Right cardiac atrium (tissue), 5 donors: ENCODE measurements around the gene EHD4. TPM values are rescaled to one million over a fixed set of nuclear protein-coding genes. Genes with fewer than 3 reads are reported as not detected.
A peak's percentile ranks its signal among the peaks of the same experiment; 100 is the strongest.

Source experiments
- ATAC-seq, 2 donors: fragments of 200-7000 bp; cut with Tn5 transposase; one replicate each; pipeline versions ENCODE4 v1.8.0 to v1.9.1; 2020; ENCODE audit warnings: moderate library complexity in 2 of 2, mild to moderate bottlenecking in 1 of 2
- DNase-seq, 3 donors: peaks; one replicate each; pipeline ENCODE4 v3.0.0-alpha.2; 2020
- H3K27ac ChIP-seq: one replicate; pipeline ENCODE4 v1.5.1; 2013; ENCODE audit warnings: mild to moderate bottlenecking, low read length, control low read depth, moderate library complexity
- H3K27me3 ChIP-seq: one replicate; pipeline ENCODE4 v1.6.1; 2013; ENCODE audit not compliant: control insufficient read depth, insufficient read depth
- H3K4me1 ChIP-seq: one replicate; pipeline ENCODE4 v1.6.1; 2013; ENCODE audit warnings: low read length; ENCODE audit not compliant: control insufficient read depth, insufficient read depth
- H3K4me3 ChIP-seq: one replicate; pipeline ENCODE4 v1.5.1; 2013; ENCODE audit warnings: low read length, control low read depth
- H3K9me3 ChIP-seq: one replicate; pipeline ENCODE4 v1.6.1; 2013; ENCODE audit warnings: low read length; ENCODE audit not compliant: control insufficient read depth
- WGBS: extraction: QIAGEN DNeasy Blood & Tissue Kit; methylation state at CpG from one replicate; pipeline ENCODE4 v1.1.7; 2013; 5-methylcytosine and 5-hydroxymethylcytosine counted together
- intact Hi-C, 4 donors: fragments of 100-400 bp; cut with DNase I; formaldehyde crosslinking; loops; one replicate each; pipeline versions ENCODE4 v1.11.0 to v1.14.0; 2022 to 2023
- polyA plus RNA-seq: library from polyadenylated mRNA; stranded (reverse); fragments of 200-250 nt; gene quantifications from one replicate; pipeline ENCODE4 v1.2.3, GENCODE V29; 2013
- total RNA-seq, 4 donors: library from RNA; stranded (reverse); fragmentation: NEBNext Ultra II Directional; extraction: Animal tissue kit (Norgen Biotek cat#: 25700); gene quantifications; one replicate each; pipeline ENCODE4 v1.2.1, GENCODE V29; 2021
- donor health status: healthy with polysubstance abuse.
- donor health status: DM: no; HTN: yes; CAD: no.
- donor health status: DM: no; HTN: no; CAD: no.
- donor health status: DM: no; HTN: yes; CAD: no; lungs with severe emphysema.
- donor health status: DM: yes; HTN: yes; CAD: no.

The EHD4 gene
- total and polyA plus RNA-seq, 5 donors, result 26.3 to 37.4 (median 33.3) TPM

GRCh38 chr15:41883484-41883825 is 88.9 kb downstream of the EHD4 start:
- no peak overlapping the region for H3K4me3 ChIP-seq
- H3K27me3 ChIP-seq, result no peaks in the 10 kb centered on the region
- intact Hi-C loops, result no loop called here
- H3K4me1 ChIP-seq, result no peaks in the 10 kb centered on the region
- 92% methylated on average over 2 of the region's 2 CpGs for whole genome bisulfite sequencing
- peak in 1 of 3 donors; percentile 2 for DNase-seq
- H3K9me3 ChIP-seq, result no peaks in the 10 kb centered on the region
- no peak for ATAC-seq
- no peak overlapping the region for H3K27ac ChIP-seq

DNA sequence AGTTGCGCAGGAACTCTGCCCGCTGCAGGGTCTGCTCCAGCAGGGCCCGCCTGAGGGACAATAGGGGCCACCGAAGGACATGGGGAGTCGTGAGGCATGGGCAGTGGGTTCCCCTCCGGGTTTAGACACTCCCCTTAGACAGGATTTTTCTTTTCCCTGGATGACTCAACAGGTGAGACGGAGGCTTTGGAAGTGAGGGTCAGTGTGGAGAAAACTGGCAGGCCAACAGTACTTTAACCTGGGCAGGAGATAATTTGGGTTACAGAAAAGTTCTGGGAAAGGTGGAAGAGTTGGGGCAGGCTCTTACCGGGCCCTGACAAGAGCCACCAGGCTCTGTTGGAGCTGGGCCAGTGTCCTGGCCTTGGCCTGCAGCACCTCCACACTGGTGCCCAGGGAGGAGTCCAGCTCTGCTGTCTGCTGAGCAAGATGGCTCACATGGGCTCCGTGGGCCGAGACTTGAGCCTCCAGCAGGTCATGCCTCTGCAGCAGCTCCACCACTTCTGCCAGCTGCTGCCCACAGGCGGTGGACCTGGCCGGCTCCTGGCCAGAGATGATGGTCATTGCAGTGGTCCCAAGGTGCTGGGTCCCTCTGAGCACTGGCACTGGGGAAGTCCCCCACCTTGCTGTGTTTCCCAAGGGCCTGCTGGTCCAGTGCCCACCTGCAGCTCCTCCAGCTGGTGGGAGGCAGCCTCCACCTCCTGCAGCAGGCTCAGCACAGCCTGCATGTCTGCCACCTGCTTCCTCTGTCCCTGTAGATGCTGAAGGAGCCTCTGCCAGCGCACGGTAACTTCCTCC is 89.5 kb downstream of the EHD4 start:
- no peaks in the 10 kb centered on the region for H3K27me3 ChIP-seq
- ATAC-seq (no peak), DNase-seq (peak in 1 of 3 donors; percentile 49)
- no peaks in the 10 kb centered on the region for H3K9me3 ChIP-seq
- WGBS, result 52% methylated on average over 14 of the region's 14 CpGs
- peak overlapping the region; percentile 38 for H3K27ac ChIP-seq
- no peaks in the 10 kb centered on the region for H3K4me1 ChIP-seq
- no peak overlapping the region for H3K4me3 ChIP-seq
- intact Hi-C loops, result no loop called here

GRCh38 chr15:41881920-41882688 is 90.3 kb downstream of the EHD4 start:
- intact Hi-C loops, result no loop called here
- H3K27me3 ChIP-seq, result no peaks in the 10 kb centered on the region
- peak overlapping the region; percentile 31 for H3K4me3 ChIP-seq
- peak overlapping the region; percentile 38 for H3K27ac ChIP-seq
- ATAC-seq, result peak; percentile 42 to 44
- no peaks in the 10 kb centered on the region for H3K9me3 ChIP-seq
- peak in 2 of 3 donors; percentile 78 to 83 for DNase-seq
- no peaks in the 10 kb centered on the region for H3K4me1 ChIP-seq
- 11% methylated on average over 81 of the region's 81 CpGs for WGBS

GRCh38 chr15:41881550-41881919 is 90.8 kb downstream of the EHD4 start:
- Histone ChIP-seq H3K4me1 (no peaks in the 10 kb centered on the region), H3K27me3 (no peaks in the 10 kb centered on the region), H3K27ac (peak overlapping the region; percentile 5), H3K9me3 (no peaks in the 10 kb centered on the region), H3K4me3 (no peak overlapping the region)
- WGBS, result 36% methylated on average over 10 of the region's 10 CpGs
- DNase-seq (no peak), ATAC-seq (no peak)
- intact Hi-C loops, result no loop called here

GRCh38 chr15:41881086-41881485 is 91.3 kb downstream of the EHD4 start:
- Histone ChIP-seq H3K4me3 (no peak overlapping the region), H3K27me3 (no peaks in the 10 kb centered on the region), H3K27ac (no peak overlapping the region), H3K9me3 (no peaks in the 10 kb centered on the region), H3K4me1 (no peaks in the 10 kb centered on the region)
- ATAC-seq (no peak), DNase-seq (no peak)
- 92% methylated on average over 8 of the region's 8 CpGs for WGBS
- intact Hi-C loops, result no loop called here

GRCh38 chr15:41880156-41880877 is 92.0 kb downstream of the EHD4 start:
- DNase-seq, result peak in 1 of 3 donors; percentile 17
- WGBS, result 95% methylated on average over 10 of the region's 10 CpGs
- no peak for ATAC-seq
- intact Hi-C loops, result no loop called here
- no peak overlapping the region for H3K27ac ChIP-seq
- no peak overlapping the region for H3K4me3 ChIP-seq
- no peaks in the 10 kb centered on the region for H3K4me1 ChIP-seq
- no peaks in the 10 kb centered on the region for H3K9me3 ChIP-seq
- no peaks in the 10 kb centered on the region for H3K27me3 ChIP-seq

- DNase-seq (peak in 1 of 3 donors; percentile 52), ATAC-seq (no peak)
- Histone ChIP-seq H3K27me3 (no peaks in the 10 kb centered on the region), H3K9me3 (no peaks in the 10 kb centered on the region), H3K4me3 (no peak overlapping the region), H3K4me1 (no peaks in the 10 kb centered on the region), H3K27ac (no peak overlapping the region)
- intact Hi-C loops, result no loop called here
- 90% methylated on average over 10 of the region's 10 CpGs for WGBS
These were observed 93.0 kb downstream of the EHD4 start for GRCh38 chr15:41879321-41879845.

DNA sequence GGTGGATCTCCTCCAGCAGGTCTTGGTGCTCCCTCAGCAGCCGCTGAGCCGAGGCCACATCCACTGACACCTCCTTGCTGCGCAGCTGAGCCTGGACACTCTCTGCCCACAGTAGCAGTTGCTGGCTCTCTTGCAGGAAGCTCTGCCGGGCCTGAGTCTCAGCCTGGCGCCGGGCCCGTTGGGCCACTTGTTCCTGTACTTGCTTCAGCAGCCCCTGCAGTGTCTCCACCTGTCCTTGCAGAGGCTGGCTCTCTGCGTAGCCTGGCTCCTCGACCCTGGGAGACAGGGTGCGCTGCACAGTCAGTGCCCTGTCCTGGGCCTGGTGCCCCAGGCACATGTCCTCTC is 94.0 kb downstream of the EHD4 start:
- no peaks in the 10 kb centered on the region for H3K27me3 ChIP-seq
- H3K4me3 ChIP-seq, result no peak overlapping the region
- H3K9me3 ChIP-seq, result no peaks in the 10 kb centered on the region
- intact Hi-C loops, result no loop called here
- WGBS, result 61% methylated on average over 10 of the region's 10 CpGs
- DNase-seq (peak in 2 of 3 donors; percentile 79 to 82), ATAC-seq (peak; percentile 43 to 48)
- no peaks in the 10 kb centered on the region for H3K4me1 ChIP-seq
- no peak overlapping the region for H3K27ac ChIP-seq

DNA sequence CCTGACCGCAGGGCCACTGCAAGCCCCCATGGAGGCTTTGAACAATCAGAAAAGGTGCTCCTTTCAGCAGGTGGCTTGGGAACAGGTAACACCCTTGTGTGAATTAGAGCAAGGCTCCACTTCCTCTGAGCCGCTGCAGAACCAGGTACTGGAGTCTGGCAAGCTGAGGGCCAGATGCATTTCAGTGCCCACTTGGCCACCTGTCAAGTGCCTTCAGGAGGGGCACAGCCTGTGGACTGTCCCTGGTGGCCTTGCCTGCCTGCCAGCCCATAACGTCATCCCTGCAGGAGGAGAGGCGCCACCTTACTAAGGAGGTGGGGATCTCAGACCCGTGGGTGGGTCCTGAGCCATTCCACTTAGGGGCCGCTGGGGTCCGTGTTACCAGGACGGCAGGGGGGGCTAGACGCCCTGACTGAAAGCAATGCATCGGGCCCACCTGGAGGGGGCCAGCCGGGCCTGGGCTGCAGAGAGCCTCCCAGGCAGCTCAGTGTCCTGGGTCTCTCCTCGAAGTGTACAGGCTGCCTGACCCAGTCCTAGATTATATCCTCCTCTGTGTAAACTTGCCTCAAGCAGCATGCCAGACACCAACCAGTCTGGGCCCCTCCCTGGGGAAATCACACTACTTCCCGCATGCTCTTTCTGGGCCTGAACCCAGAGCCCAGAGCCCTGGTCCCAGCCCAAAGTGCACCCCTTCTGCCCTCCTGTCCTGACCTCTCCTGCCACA is 94.6 kb downstream of the EHD4 start:
- no peak overlapping the region for H3K4me3 ChIP-seq
- ATAC-seq, result no peak
- DNase-seq, result no peak

GRCh38 chr15:41876689-41877088 is 95.7 kb downstream of the EHD4 start:
- no peak for DNase-seq
- Histone ChIP-seq H3K27me3 (no peaks in the 10 kb centered on the region), H3K4me1 (no peaks in the 10 kb centered on the region), H3K27ac (no peak overlapping the region), H3K4me3 (no peak overlapping the region), H3K9me3 (no peaks in the 10 kb centered on the region)
- ATAC-seq, result no peak
- intact Hi-C loops, result no loop called here
- WGBS, result 73% methylated on average over 12 of the region's 12 CpGs

More for the DNA sequence above, 94.6 kb downstream of the EHD4 start:
- Histone ChIP-seq H3K27me3 (no peaks in the 10 kb centered on the region), H3K4me1 (no peaks in the 10 kb centered on the region), H3K9me3 (no peaks in the 10 kb centered on the region), H3K27ac (no peak overlapping the region)
- WGBS, result 76% methylated on average over 13 of the region's 13 CpGs
- intact Hi-C loops, result no loop called here
